T follicular helper cell (primary cell): Measurements from ENCODE around the gene YPEL2.

ENCODE experiments used
- DNase-seq: peaks from one replicate; pipeline ENCODE4 v3.0.0-alpha.2; 2020; ENCODE audit warnings: low read depth

The YPEL2 gene

DNA sequence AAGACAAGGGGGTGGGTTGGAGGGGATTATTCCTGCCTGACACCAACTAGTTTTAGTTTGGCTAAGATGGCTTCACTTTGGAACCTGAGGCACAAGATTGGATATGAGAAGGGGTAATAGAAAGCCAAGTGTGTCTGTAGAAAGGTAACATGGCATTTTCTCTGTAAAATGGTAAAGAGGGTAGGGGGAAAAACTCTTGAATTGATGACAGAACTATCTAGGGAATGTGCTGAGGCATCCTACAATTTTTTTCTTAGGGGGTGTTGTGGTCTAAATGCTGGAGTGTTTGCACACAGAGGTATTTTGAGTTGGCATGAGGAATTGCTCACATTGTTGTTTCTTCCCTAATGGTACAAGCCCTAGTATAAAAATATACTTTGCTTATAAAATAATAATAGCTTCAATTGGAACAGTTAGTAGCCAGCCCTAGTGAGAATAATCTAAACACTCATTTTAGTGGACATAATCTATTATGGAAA, 25.8 kb downstream of the YPEL2 start:
- DNase-seq: no peak

DNA sequence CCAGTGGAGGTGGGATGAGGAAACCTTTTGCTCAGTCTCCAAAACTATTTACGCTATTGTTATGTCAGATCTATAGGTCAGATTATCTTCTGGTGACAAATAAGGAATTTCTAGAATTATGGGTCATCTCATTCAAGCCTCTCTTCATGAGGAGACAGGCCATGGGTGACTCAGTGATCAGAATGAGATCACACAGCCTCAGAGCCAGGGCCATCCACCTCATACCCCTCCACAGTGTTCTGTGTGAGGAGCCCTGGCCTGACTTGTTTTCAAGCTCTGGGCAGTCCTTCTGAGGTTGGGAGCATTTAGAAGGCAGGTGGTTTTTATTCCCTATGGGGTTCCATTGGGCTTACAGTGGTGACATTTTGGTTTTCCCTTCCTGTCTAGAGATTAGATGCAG, 26.5 kb downstream of the YPEL2 start:
- no peak for DNase-seq

DNA sequence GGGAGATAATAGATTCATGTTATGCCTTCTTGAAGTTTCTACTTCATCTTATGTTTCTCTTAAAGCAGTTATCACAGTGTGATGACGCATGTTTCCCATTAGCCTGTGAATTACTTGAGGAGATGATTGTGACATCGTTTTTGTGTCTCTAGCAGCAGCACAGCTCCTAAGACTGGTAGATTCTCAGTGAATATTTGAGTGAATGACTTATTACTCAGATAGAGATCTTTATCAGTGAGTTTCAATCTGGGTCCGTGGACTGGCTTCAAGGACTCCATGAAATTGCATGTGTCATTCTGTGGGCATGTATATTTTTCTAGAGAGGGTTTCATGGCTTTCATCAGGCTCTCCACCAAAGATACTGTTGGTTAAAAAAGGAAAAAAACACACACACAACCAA, 29.9 kb downstream of the YPEL2 start:
- DNase-seq: no peak

DNA sequence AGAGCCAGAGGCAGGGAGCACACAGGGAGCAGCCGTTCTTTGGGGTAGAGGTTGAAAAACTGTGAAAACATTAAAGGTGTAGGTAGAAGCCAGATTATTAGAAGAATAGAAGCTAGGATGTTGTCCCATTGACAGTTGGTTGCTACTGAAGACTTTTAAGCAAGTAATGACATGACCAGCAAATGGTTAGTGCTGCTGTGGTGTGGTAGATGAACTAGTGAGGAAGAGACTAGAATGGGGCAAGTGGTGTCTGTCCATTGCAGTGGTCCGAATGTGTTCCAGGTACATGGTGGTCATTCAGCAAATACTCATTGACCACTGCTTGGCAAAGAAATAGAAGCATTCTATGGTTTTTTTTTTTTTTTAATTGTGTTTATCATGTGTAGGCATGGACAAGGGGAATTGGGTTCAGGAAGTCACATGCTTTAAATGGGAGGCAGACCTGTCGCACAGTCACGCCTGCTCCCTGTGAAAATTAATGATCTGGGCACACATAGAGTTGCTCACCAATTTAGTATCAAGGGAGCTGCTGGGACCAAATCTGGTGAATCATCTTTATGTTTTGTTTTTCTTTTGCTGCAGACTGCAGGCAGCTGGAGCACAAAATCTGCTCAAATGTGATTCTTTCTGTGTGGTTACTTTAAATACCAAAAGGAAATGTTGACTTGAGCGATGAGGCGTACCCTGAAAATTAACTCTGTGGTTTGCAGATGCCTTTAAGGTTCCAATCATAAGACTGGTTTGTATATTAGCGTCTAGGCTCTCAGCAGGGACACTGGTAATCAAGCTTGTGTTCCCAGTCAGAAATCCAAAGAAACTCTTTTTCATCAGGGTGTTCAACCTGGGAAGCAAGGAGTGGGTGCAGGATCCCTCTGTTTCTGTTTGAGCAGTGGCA, 30.7 kb downstream of the YPEL2 start:
- DNase-seq: no peak

DNA sequence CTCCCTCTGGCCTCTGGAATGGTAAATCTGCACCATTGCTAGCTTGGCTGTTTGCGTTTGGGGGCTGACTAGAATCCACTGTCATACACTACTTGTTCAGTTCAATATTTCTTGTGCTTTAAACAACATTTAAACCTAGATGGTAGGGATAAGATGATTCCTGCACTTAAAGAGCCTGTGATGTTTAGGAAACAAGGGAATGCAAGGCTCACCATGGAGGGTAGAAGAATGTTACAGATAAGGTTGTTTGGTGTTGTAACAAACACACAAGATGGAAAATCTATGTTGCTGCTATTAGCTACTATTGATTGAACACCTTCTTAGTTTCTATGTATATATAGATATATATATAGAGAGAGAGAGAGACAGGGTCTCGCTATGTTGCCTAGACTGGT, 31.4 kb downstream of the YPEL2 start:
- no peak for DNase-seq

DNA sequence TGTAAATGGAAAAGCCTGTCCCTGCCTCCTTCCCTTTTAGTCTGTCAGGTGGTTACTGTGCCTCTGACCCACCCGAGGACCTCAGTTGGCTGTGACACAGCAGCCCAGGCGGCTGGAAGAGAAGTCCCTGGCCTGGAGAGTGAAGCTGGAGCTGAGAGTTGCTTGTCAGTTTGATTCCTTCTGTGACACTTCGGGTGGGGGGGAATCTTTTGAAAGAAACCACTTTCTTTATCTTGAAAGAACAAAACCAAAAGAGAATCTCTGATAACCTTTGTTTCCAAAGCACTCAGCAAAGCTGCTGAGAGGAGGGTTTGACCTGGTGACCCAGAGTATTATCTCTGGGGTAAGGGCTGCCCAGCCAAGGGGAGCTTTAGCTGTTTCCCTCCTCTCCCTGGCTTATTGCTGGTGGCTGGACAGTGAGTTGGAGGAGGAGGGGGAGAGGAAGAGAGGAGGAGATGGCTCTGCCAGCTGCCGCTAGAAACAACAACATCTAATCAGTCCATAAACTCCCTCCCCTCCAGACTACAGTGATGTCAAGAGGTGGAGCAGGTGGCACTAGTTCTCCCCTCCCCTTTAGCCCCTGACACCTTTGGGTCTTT, 34.0 kb downstream of the YPEL2 start:
- DNase-seq: no peak

DNA sequence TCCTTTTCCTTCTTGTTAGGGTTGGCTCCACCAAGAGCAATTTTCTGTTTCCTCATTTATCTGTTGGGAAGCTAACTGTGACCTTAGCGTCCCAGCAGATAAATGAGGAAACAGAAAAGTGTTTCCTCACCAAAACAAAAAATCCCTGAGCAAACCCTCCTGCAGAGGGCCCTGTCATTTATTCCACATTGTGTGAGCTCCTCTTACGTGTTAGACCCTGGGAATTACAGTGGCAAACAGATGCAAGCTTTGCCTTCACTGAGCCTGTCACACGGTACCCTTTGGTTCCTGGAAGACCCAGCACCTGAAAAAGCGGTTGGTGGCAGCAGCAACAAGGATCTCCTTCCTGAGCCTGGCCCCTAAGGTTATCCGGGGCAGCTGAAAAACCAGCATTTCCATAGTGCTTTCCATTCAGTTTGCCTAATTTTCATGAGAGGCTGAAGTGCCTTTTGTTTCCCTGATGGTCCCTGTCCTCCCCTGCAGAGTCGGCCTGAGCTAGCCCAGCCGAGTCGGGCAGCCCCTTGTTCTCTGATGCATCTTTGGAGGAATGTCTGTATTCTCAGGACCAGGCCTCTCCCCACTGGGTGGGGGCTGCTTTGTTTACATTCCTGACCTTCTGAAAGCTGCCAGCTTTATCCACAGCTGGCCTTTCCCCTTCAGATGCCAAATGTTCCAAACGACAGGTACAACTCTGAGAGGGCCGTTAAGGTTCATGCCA, 34.7 kb downstream of the YPEL2 start:
- no peak for DNase-seq

DNA sequence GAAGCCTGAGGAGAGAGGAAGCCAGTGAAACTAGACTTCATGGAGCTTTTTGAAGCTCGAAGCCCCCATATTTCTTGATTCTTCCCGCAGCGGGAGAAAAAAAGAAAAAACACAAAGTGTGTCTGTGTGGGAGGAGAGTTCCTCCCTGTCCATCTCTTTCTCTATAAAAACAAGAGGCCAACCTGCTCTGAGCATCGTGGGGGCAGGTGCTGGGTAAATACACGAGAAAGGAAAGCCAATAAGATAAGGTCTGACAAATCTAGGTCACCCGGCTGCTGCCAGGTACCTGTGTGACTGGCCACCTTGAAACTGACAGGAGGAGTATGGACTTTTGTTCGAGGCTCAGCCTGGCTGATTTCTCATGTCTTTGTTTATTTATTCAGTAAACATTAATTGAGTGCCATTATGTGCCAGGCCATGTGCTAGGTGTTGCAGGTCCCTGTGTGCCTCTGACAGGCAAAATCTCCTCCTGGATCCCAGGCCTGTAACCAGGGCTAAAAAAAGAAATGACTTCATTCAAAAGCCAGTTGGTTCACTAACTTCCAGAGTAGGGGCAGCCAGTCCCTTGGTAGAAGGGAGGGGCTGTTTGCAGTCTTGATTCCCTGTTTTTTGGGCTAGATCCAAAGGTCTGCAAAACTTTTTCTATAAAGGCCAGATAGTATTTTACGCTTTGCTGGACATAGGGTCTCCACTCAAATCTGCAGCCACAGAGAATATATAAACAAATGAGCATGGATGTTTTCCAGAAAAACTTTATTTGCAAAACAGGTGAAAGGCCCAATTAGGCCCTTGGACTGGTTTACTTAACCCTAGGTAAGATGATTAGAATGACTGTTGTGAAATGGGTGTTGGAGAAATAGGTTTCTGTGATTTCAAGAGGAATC, 35.6 kb downstream of the YPEL2 start:
- no peak for DNase-seq

DNA sequence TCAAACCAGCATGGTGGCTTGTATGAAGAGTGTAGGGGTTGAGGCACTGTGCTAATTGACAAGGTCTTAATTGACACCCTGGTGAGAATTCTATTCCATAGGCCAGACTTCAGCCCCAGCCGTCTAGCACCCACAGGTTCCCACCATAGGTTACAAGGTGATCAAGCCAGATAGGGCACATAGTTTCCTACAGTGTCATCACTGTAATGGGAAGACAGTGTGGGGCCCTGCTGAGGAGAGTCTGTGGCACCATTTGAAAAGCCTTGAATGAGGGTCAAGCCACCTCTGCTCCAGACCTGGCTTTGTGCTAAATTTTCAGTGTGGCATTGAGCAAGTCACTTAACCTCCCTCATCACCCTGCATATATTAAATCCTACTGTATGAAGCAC, 36.2 kb downstream of the YPEL2 start:
- no peak for DNase-seq

DNA sequence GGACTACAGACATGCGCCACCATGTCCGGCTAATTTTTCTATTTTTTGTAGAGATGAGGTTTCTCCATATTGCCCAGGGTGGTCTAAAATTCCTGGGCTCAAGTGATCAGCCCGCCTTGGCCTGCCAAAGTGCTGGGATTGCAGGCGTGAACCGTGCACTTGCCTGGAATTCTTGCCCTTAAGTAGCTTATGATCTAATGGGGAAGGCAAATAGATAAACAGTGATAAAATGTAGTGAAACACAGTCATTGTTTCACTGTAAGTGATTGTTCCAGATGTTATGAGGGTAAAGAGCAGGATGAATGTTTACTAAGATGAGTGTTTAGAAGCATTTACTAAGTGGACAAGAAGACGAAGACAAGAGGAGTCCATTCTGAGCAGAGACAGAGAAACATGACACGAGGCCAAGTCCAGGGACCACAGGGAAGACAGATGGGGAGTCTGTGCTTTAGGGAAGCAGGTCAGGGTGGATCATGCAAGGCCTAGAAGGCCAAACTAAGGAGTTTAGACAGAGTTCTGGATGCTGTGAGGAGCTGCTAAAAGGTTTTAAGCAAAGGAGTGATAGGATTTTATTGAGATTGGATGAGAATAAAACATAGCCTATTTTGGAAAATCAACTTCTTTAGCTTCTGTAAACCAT, 36.9 kb downstream of the YPEL2 start:
- no peak for DNase-seq

DNA sequence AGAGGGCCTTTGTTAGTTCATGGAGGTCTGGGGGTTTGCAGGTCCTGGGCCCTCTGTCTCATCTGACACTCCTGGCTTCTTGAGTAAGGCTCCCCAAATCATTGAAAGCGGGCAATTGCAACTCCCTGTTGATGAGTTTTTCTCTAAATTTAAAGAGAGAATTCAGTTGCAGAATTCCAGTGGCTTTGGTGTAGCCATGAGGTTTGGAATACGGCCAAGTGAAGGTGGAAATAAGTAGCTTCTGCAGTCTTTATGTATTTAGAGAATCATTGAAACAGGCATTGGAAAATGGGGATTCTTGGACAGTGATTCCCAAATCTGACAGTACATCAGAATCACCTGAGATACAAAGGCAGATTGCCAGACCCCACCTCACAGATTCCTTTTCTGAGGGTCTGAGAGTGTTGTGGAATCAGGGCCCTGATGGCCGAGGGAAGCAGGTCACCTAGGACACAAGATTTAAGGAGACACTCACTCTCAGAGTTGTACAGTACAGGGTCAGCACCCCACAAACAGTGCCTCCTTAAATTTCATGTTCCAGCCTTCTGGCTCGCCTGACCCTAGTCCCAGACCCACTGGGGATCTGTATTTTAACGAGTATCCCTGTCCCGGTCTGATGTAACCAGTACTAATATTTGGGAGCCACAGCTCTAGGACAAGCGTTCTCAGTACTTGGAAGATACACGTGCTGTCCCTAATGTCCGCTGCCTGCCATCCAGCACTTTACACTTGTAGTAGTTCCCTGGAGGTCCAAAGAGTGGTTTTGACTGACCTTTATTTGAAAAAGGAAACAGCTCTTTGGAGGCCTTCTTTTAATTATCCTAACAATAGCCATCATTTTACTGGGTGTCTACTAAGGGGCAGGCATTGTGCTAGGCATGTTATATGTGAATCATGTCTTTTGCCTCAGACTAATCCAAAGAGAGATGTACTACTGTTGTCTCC, 37.8 kb downstream of the YPEL2 start:
- DNase-seq: no peak

DNA sequence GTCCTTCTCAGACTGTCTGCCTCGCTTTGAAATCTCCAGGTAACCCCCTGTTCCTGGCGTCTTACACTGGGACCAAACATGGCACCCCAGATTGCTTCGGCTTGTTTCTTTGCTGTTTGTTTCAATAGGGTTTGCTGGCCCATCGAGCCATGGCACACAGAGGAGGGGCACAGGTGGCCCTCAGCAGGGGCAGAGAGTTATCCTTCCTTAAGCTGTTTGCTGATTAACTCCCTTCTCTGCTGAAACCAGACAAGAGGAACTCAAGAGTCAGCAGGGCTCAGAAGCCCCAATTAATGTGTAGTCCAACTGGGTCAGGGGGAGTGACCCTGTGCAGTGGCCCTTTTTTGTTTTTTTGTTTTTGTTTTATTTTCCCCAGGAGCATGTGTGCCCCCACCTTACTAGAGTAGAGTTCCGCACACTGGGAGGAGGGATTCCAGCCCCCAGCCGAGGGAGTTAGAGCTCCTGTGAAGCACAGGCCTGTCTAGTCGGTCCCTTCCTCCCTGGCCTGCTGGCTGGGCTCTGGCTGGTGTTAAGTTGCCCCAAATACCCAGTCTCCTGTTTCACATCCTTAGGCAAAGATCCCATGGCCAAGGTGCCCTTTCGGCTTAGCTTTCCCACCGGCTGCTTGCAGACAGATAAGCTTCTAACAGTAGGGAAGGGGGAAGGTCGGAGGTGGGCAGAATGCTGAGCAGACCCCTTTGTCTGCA, 39.3 kb downstream of the YPEL2 start:
- DNase-seq: no peak

DNA sequence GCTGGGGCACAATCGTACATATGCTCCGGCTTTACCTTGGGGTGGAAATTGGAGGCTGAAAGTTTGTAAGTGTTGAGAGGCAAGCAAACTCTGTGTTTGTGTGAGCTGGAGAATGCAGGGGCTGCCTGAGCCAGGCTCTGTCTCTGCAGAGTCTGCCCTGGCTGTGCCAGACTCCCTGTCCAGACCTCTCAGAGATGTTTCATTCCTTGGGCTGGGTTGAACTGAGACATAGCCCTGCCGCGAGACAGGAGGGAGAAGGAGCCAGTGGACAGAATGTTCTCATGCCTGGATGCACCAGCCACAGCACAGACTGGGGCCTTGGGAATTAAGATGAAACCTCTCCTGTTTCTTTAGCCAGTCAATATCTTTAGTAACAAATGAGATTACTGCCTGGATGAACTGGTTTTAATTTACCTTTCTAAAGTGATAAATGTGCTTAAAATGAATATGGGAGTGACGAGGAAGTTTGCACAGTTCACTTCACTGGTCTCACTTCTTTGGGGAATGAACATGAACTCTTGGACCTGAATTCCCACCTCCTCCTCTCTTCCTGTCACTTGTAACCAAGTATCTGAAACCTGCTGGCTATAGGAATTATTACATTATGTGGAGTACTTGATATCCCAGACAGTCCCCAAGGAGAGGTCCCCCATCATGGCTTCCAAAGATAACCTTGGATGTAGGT, 40.1 kb downstream of the YPEL2 start:
- DNase-seq: no peak

DNA sequence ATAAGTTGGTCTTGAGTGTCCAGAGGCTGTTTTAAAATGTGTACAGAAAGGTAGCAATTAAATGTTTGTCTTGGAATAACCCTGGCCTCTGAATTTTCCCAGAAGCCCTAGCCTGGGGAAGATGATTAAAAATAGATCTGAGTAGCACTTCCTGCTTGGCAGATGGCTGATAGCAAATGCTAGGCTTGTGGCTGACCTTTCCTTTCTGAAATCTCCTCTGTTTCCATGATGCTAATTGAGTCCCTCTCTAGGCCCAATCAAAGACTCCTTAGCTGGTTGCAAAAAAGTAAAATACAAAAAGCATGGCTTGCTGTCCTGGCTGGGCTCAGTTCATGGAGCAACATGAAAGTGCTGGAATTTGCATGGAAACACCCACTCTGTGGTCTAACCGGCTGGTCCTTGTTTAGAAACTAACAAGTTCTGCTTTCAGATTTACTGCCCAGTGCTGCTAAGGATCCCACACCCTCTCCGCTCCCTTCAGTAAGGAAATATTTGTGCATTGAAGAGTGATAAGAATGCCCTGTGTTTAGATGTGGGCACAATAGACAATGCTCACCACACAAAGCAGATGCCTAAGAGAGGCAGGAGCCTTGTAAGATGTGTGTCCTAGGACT, 40.8 kb downstream of the YPEL2 start:
- no peak for DNase-seq

DNA sequence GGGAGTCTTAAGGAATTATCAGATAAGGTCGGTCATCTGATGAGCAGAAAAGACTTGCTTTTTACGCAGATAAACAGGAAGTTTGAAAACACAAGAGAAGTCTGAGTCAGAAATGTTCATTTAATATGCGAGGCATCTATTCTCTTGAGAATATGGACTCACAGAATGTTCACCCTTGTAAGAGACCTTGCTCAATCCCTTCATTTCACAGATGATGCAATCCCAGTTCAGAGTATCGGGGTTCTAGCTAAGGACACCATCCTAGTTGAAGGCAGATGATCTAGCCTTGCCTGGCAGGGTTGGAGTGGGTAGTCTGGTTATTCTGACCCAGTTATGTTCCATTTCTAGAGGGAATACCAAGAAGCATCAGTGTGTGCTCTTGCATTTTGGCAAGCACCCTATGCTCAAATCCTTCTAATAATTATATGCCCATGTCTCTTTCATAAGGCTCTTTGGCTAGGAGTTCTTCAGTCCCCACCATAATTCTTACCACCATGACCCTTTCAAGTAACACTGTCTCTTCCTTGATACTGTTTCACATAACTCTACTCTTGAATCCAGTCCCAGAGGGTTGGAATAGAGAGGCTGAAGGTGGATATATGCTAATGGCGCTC, 42.5 kb downstream of the YPEL2 start:
- no peak for DNase-seq

DNA sequence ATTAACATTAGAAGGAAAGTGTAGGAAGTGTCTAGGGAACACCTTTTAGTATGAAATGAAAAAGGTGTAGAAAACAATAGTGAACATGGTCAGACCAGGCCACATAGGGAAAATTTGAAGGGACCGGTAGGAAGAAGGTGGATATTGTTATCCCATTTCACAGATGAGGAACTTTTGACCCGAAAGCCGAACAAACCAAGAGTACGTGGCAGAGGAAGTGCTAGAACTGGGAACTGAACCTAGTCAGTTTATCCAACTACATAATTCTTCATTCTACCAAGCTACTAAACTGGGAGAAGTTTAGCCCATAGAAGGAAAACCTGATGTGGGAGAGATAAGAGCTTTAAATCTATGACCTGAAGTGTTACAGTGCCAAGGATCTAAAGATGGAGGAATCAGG, 43.2 kb downstream of the YPEL2 start:
- DNase-seq: no peak

DNA sequence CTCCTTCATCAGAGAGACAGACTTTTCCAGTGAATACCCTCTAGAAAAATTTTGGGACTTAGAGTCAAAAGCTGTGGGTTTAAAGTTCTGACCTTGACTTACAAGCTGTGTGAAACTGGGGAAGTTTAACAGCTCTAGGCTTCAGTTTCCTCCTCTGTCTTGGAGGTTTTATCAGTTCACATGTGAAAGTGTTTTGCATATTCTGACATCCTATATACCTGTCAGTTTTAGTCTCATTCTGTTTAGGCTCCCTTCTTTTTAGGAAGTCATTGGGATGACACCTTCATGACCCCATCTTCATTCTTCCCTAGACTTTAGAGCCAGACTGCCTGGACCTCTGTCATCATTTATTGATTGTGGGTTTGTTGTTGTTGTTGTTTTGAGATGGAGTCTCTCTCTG, 44.4 kb downstream of the YPEL2 start:
- no peak for DNase-seq

DNA sequence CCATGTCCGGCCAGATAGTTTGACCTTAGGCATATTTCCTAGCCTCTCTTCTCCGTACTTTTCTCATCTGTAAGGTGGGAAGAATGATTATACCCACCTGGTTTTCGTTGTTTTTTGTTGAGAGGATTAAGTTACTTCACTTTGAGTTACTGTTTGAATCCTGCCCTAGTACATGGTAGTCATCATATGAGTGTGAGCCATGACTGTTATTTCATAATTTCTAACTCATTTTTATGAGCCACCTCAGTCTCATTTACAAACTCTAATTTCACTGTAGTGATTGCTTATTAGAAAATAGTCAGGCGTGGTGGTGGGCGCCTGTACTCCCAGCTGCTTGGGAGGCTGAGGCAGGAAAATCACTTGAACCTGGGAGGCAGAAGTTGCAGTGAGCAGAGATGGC, 45.1 kb downstream of the YPEL2 start:
- DNase-seq: no peak
